Immature natural killer cell (primary cell): ENCODE measurements around the gene CACNG5. TPM values are rescaled to one million over a fixed set of nuclear protein-coding genes. Genes with fewer than 3 reads are reported as not detected.

Source experiments
- DNase-seq, 3 donors: peaks; one replicate each; pipeline ENCODE4 v3.0.0; 2022; ENCODE audit warnings: mixed read lengths in 1 of 3
- H3K27ac Mint-ChIP-seq, 6 donors: one replicate each; pipeline ENCODE4 v1.8.0; 2020; ENCODE audit warnings: mixed read lengths in 6 of 6, mild to moderate bottlenecking in 5 of 6, inconsistent platforms in 4 of 6, moderate library complexity in 3 of 6
- H3K27me3 Mint-ChIP-seq, 3 donors: one replicate each; pipeline ENCODE4 v1.8.0; 2020 to 2021; ENCODE audit warnings: low read depth in 3 of 3, mild to moderate bottlenecking in 3 of 3, mixed read lengths in 3 of 3, moderate library complexity in 3 of 3, inconsistent platforms in 1 of 3
- H3K36me3 Mint-ChIP-seq, 3 donors: one replicate each; pipeline ENCODE4 v1.8.0; 2020; ENCODE audit warnings: mixed read lengths in 3 of 3, inconsistent platforms in 2 of 3, mild to moderate bottlenecking in 2 of 3
- H3K4me1 Mint-ChIP-seq, 2 donors: one replicate each; pipeline ENCODE4 v1.8.0; 2020; ENCODE audit warnings: inconsistent platforms in 2 of 2, mild to moderate bottlenecking in 2 of 2, mixed read lengths in 2 of 2, moderate library complexity in 1 of 2
- H3K4me3 Mint-ChIP-seq, 5 donors: one replicate each; pipeline ENCODE4 v1.8.0; 2020; ENCODE audit warnings: mild to moderate bottlenecking in 5 of 5, mixed read lengths in 5 of 5, inconsistent platforms in 3 of 5, moderate library complexity in 3 of 5
- H3K9me3 Mint-ChIP-seq, 6 donors: one replicate each; pipeline ENCODE4 v1.8.0; 2020; ENCODE audit warnings: mild to moderate bottlenecking in 6 of 6, mixed read lengths in 6 of 6, inconsistent platforms in 4 of 6, moderate library complexity in 3 of 6
- polyA plus RNA-seq, 3 donors: library from polyadenylated mRNA; unstranded; fragments of 300-500 nt; fragmentation: Illumina TruSeq; gene quantifications; one replicate each; pipeline ENCODE4 v1.2.3, GENCODE V29; 2021

CACNG5 gene
- polyA plus RNA-seq, 3 donors from 2014 or later: not detected

DNA sequence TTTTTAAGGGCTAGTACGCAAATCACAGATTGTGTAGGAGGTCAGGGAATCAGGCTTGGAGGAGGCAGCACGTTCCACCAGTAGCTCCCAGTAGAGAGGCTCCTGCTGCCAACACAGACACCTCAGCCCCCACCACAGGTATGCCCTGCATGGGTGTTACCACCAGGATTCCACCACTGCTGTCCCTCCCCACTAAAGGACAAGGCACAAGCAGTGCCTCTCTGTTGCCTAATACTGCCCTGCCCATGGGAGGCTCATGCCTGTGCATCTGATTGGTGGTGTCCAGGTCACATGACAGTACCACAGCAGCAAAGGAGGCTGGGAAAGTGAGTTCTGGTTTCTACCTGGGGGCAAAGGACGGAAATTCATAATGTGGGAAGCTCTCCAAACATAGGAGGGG lies 96.0 kb downstream of the CACNG5 start:
- Mint-ChIP-seq H3K4me3 (no peak overlapping the region), H3K36me3 (no peaks in the 10 kb centered on the region), H3K4me1 (no peaks in the 10 kb centered on the region), H3K27me3 (peaks cover 4 to 18% (median 5%) of the 10 kb centered on the region in 3 donors), H3K27ac (no peak overlapping the region), H3K9me3 (no peaks in the 10 kb centered on the region)
- no peak for DNase-seq

DNA sequence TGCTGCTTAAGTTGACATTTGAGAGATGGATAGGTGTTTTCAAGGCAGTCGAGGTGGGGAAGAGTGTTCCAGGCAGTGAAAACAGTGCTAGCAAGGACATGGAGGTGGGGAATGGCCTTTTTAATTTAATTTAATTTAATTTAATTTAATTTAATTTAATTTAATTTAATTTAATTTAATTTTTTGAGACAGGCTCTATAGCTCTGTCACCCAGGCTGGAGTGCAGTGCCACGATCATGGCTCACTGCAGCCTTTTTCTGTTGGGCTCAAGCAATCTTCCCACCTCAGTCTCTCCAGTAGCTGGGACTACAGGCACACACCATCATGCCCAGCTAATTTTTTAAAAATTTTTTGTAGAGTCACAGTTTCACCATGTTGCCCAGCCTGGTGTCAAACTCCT lies 97.4 kb downstream of the CACNG5 start:
- Mint-ChIP-seq H3K27me3 (peaks cover 2 to 18% (median 4%) of the 10 kb centered on the region in 3 donors), H3K4me3 (no peak overlapping the region), H3K27ac (no peak overlapping the region), H3K4me1 (no peaks in the 10 kb centered on the region), H3K36me3 (no peaks in the 10 kb centered on the region), H3K9me3 (no peaks in the 10 kb centered on the region)
- no peak for DNase-seq

DNA sequence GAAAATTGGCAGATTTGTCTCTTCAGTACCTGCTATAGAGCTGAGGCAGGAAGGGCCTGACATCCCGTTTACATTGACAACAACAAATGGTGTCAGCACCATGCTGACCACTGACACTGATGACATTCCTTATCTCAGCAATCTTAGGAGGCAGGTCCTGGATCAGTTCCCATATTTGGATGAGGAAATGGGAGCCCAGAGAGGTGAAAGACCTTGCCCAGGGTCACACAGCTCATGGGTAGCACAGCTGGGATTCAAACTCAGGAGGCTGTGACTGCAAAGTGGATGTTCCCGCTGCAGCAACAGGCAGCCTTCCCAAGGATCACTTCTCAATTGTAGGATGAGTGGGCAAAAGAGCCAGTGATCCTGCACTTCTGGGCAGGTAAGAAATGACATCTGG lies 99.1 kb downstream of the CACNG5 start:
- DNase-seq: no peak
- H3K4me1 Mint-ChIP-seq: no peaks in the 10 kb centered on the region
- peaks cover 0 to 2% (median 0%) of the 10 kb centered on the region in 6 donors for H3K9me3 Mint-ChIP-seq
- H3K36me3 Mint-ChIP-seq: no peaks in the 10 kb centered on the region
- H3K27me3 Mint-ChIP-seq: peaks cover 2 to 15% (median 3%) of the 10 kb centered on the region in 3 donors
- H3K4me3 Mint-ChIP-seq: no peak overlapping the region
- no peak overlapping the region for H3K27ac Mint-ChIP-seq

Other genes with a start within 250 kb of the CACNG5 start
- not detected for gene CACNG4, start 129.6 kb downstream of the CACNG5 start, polyA plus RNA-seq
- gene CACNG1, start 209.4 kb downstream of the CACNG5 start, polyA plus RNA-seq: not detected